Naive thymus-derived CD4-positive, alpha-beta T cell (primary cell): Measurements from ENCODE around the gene FARP1. TPM values are rescaled to one million over a fixed set of nuclear protein-coding genes. Genes with fewer than 3 reads are reported as not detected.

Experiments used
- ATAC-seq: fragments of 150-1000 bp; cut with Tn5 transposase; 2 replicates; pipeline ENCODE4 v1.10.0; 2021; ENCODE audit warnings: mild to moderate bottlenecking, moderate library complexity
- CTCF ChIA-PET: fragments of 350-600 bp; sonication (Branson Sonifier 250); formaldehyde crosslinking; loops from one replicate; lab custom pipeline; 2021; ENCODE audit warnings: antibody characterized with exemption; lab: Charles Lee
- POLR2A ChIA-PET: fragments of 350-600 bp; sonication (Branson Sonifier 250); formaldehyde crosslinking; loops from one replicate; lab custom pipeline; 2021; ENCODE audit warnings: antibody characterized with exemption, inconsistent platforms; lab: Charles Lee
- DNase-seq, 9 donors: peaks; one replicate each; pipeline versions ENCODE4 v3.0.0 to v3.0.0-alpha.2; 2020 to 2022; ENCODE audit warnings: mixed read lengths in 1 of 9
- H3K27ac ChIP-seq: one replicate; pipeline ENCODE4 v1.7.0; 2013; ENCODE audit warnings: mild to moderate bottlenecking, low read depth, low read length, moderate library complexity
- H3K27me3 ChIP-seq, 2 donors: one replicate each; pipeline ENCODE4 v1.7.0; 2013; ENCODE audit warnings: low read length in 2 of 2, mild to moderate bottlenecking in 2 of 2, moderate library complexity in 2 of 2; ENCODE audit not compliant: control insufficient read depth in 2 of 2, insufficient read depth in 2 of 2
- H3K36me3 ChIP-seq, 3 experiments: 1 replicate in 2 of 3; 2 replicates in 1 of 3; pipeline ENCODE4 v1.7.0; 2013; ENCODE audit warnings: low read length in 3 of 3, mild to moderate bottlenecking in 3 of 3, moderate library complexity in 1 of 3; ENCODE audit not compliant: insufficient read depth in 3 of 3, control insufficient read depth in 2 of 3
- H3K4me1 ChIP-seq, 2 donors: one replicate each; pipeline ENCODE4 v1.7.0; 2013; ENCODE audit warnings: low read length in 2 of 2, mild to moderate bottlenecking in 2 of 2, moderate library complexity in 1 of 2; ENCODE audit not compliant: control insufficient read depth in 2 of 2, insufficient read depth in 2 of 2
- H3K4me3 ChIP-seq: 2 replicates; pipeline ENCODE4 v1.7.0; 2013; ENCODE audit warnings: mild to moderate bottlenecking, low read length
- H3K9me3 ChIP-seq, 3 experiments: 1 replicate in 2 of 3; 2 replicates in 1 of 3; pipeline ENCODE4 v1.7.0; 2013; ENCODE audit warnings: low read length in 3 of 3; ENCODE audit not compliant: control insufficient read depth in 2 of 3
- H3K27ac Mint-ChIP-seq, 9 donors: one replicate each; pipeline ENCODE4 v1.8.0; 2020 to 2022; ENCODE audit warnings: mixed read lengths in 9 of 9, mild to moderate bottlenecking in 8 of 9, moderate library complexity in 5 of 9, inconsistent platforms in 2 of 9
- H3K27me3 Mint-ChIP-seq, 5 donors: one replicate each; pipeline ENCODE4 v1.8.0; 2021 to 2022; ENCODE audit warnings: mixed read lengths in 5 of 5, mild to moderate bottlenecking in 1 of 5
- H3K36me3 Mint-ChIP-seq, 5 donors: one replicate each; pipeline ENCODE4 v1.8.0; 2020 to 2022; ENCODE audit warnings: mixed read lengths in 5 of 5, mild to moderate bottlenecking in 3 of 5, inconsistent platforms in 1 of 5
- H3K4me1 Mint-ChIP-seq, 7 donors: one replicate each; pipeline ENCODE4 v1.8.0; 2020 to 2022; ENCODE audit warnings: mixed read lengths in 7 of 7, mild to moderate bottlenecking in 3 of 7, inconsistent platforms in 1 of 7
- H3K4me3 Mint-ChIP-seq, 10 donors: one replicate each; pipeline ENCODE4 v1.8.0; 2020 to 2022; ENCODE audit warnings: mild to moderate bottlenecking in 10 of 10, mixed read lengths in 10 of 10, moderate library complexity in 6 of 10, inconsistent platforms in 2 of 10
- H3K9me3 Mint-ChIP-seq, 11 donors: one replicate each; pipeline ENCODE4 v1.8.0; 2020 to 2022; ENCODE audit warnings: mixed read lengths in 11 of 11, mild to moderate bottlenecking in 4 of 11, inconsistent platforms in 1 of 11, moderate library complexity in 1 of 11
- intact Hi-C, 2 donors: fragments of 100-400 bp; cut with micrococcal nuclease; formaldehyde crosslinking; loops; one replicate each; pipeline ENCODE4 v1.15.1; 2023
- polyA plus RNA-seq, 2 donors: library from polyadenylated mRNA; unstranded; fragments of 300-500 nt; fragmentation: Illumina TruSeq; gene quantifications; one replicate each; pipeline ENCODE4 v1.2.3, GENCODE V29; 2021
- total RNA-seq, 6 experiments: library from RNA in 5 of 6; stranded (reverse) in 5 of 6; gene quantifications; 1 replicate in 5 of 6; 2 replicates in 1 of 6; pipeline ENCODE4 v1.2.3 and lab custom pipeline; 2021 to 2026

Gene FARP1
- total and polyA plus RNA-seq, 7 experiments from 2014 or later, result 0.19 to 1.1 (median 0.60) TPM

DNA sequence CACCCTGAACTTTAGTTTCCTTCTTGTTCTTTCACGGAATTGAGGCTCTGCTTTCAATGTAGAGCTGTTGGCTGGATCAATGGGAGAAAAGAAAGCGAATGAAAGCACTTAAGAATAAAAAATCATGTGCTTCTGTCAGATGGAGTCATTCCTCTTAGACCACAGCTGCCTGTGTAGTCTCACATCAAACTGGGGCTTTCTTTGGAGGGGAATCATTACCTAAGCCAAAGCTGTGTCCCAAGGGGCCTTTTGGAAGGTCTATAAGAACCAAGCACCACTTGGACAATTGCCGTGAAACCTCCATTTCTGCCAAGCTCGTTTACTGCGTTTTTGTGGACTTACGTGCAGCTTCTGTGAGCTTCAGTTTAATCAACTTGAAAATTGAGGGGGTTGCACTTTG lies 78.3 kb downstream of the FARP1 start:
- Mint-ChIP-seq H3K4me3 (no peak overlapping the region), H3K36me3 (no peaks in the 10 kb centered on the region), H3K4me1 (no peaks in the 10 kb centered on the region), H3K27ac (no peak overlapping the region), H3K27me3 (peaks cover 2 to 22% (median 13%) of the 10 kb centered on the region in 5 donors), H3K9me3 (peaks cover 0 to 2% (median 0%) of the 10 kb centered on the region in 11 donors)
- DNase-seq, result no peak
- ATAC-seq, result no peak
- Histone ChIP-seq H3K36me3 (no peaks in the 10 kb centered on the region), H3K4me1 (no peaks in the 10 kb centered on the region), H3K27ac (no peak overlapping the region), H3K4me3 (no peak overlapping the region), H3K9me3 (no peaks in the 10 kb centered on the region), H3K27me3 (no peaks in the 10 kb centered on the region)
- intact Hi-C loops, result no loop called here
- ChIA-PET POLR2A (no interaction called here), CTCF (no interaction called here)

DNA sequence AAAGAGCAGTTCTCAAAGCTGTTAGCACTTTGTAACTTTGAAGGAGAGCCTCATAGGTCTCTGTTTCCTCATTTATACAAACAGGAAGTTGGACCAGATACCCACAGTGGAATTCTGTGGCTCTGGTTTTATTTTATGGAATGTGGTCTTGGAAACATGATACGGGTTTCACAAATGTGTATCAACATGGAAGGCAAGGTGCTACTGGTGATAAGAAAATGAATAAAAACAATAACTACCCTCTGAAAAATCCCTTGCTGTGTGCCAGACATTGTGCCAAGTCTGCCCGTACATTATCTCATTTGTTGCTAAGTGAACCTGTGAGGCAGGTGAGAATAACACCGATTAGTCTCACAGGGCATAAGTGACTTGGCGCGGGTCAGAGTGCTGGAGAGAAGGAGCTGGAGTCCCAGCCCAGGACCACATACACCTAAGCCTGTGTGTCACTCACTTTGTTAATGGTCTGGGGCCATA lies 79.2 kb downstream of the FARP1 start:
- ATAC-seq (no peak), DNase-seq (no peak)
- intact Hi-C loops, result no loop called here
- Histone ChIP-seq H3K36me3 (no peaks in the 10 kb centered on the region), H3K4me3 (no peak overlapping the region), H3K27me3 (no peaks in the 10 kb centered on the region), H3K4me1 (no peaks in the 10 kb centered on the region), H3K27ac (no peak overlapping the region), H3K9me3 (no peaks in the 10 kb centered on the region)
- Mint-ChIP-seq H3K27me3 (peaks cover 2 to 18% (median 7%) of the 10 kb centered on the region in 5 donors), H3K27ac (no peak overlapping the region), H3K4me3 (no peak overlapping the region), H3K36me3 (no peaks in the 10 kb centered on the region), H3K9me3 (peaks cover 0 to 5% (median 0%) of the 10 kb centered on the region in 11 donors), H3K4me1 (no peaks in the 10 kb centered on the region)
- POLR2A ChIA-PET, result no interaction called here
- CTCF ChIA-PET, result no interaction called here

DNA sequence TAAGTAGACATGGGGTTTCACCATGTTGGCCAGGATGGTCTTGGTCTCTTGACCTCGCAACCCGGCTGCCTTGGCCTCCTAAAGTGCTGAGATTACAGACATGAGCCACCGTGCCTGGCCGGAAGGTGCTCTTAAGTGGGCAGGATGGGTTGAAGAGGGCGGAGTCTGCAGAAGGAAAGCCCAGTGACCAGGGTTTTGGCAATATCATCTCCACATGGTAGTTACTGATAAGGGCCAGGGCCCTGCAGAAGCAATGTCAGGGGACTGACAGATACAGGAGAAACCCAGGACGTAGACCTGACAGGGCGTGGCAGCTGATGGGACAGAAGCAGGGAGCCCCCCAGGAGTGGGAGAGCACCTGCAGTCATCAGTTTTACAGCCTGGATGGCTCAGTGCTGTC lies 79.9 kb downstream of the FARP1 start:
- Histone ChIP-seq H3K27me3 (no peaks in the 10 kb centered on the region), H3K9me3 (no peaks in the 10 kb centered on the region), H3K4me3 (no peak overlapping the region), H3K36me3 (no peaks in the 10 kb centered on the region), H3K4me1 (no peaks in the 10 kb centered on the region), H3K27ac (no peak overlapping the region)
- H3K36me3 Mint-ChIP-seq, result no peaks in the 10 kb centered on the region
- intact Hi-C loops, result no loop called here
- ChIA-PET CTCF (no interaction called here), POLR2A (no interaction called here)
- H3K4me1 Mint-ChIP-seq, result no peaks in the 10 kb centered on the region
- no peak overlapping the region for H3K27ac Mint-ChIP-seq
- no peak overlapping the region for H3K4me3 Mint-ChIP-seq
- peaks cover 2 to 18% (median 7%) of the 10 kb centered on the region in 5 donors for H3K27me3 Mint-ChIP-seq
- no peak for DNase-seq
- peaks cover 0 to 5% (median 0%) of the 10 kb centered on the region in 11 donors for H3K9me3 Mint-ChIP-seq
- ATAC-seq, result no peak

DNA sequence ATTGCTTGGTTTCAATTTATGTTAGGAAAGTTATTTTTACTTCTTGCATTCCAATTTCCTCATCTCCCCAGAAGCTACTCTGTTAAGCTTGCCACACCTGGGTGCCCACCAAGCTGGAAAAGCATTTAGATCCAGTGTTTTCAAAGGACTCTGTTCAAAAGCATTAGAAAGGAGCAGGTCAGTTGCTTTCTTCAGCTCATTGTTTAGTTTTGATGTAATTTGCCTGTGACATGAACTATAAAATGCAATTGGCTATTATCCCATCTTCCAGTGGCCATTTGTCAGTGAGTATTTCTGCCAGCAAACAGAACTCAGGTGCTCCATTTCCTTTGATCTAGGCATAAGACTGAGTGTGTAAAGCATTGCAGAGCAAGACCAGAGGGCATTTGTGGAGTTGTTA lies 80.8 kb downstream of the FARP1 start:
- Mint-ChIP-seq H3K9me3 (peaks cover 0 to 5% (median 0%) of the 10 kb centered on the region in 11 donors), H3K4me3 (no peak overlapping the region), H3K27me3 (peaks cover 2 to 10% (median 5%) of the 10 kb centered on the region in 5 donors), H3K36me3 (no peaks in the 10 kb centered on the region), H3K4me1 (no peaks in the 10 kb centered on the region), H3K27ac (no peak overlapping the region)
- CTCF ChIA-PET, result no interaction called here
- Histone ChIP-seq H3K27ac (no peak overlapping the region), H3K4me3 (no peak overlapping the region), H3K9me3 (no peaks in the 10 kb centered on the region), H3K4me1 (no peaks in the 10 kb centered on the region), H3K36me3 (no peaks in the 10 kb centered on the region), H3K27me3 (no peaks in the 10 kb centered on the region)
- DNase-seq (no peak), ATAC-seq (no peak)
- intact Hi-C loops, result no loop called here
- POLR2A ChIA-PET, result no interaction called here

DNA sequence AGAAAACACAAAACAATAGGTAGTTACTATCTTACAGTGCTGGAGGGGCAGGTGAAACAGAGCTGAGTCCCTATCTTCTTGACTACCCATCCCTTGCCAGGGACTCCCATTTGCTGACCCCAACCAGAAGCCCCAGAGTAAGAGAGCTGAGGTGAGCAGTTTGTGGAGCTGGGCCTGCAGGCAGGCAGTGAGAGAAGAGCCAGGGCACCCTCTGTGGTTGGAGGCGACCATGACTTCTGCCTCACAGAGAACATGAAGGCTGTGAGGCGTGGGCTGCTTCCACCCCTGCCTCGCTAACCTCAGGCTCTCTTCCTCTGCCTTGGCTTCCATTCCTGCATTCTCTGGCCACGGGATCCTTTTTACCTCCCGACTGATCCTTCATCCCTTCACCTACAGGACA lies 81.7 kb downstream of the FARP1 start:
- Histone ChIP-seq H3K4me3 (no peak overlapping the region), H3K9me3 (no peaks in the 10 kb centered on the region), H3K27ac (no peak overlapping the region), H3K27me3 (no peaks in the 10 kb centered on the region), H3K36me3 (no peaks in the 10 kb centered on the region), H3K4me1 (no peaks in the 10 kb centered on the region)
- Mint-ChIP-seq H3K4me3 (no peak overlapping the region), H3K9me3 (peaks cover 0 to 5% (median 0%) of the 10 kb centered on the region in 11 donors), H3K27ac (no peak overlapping the region), H3K27me3 (peaks cover 2 to 10% (median 4%) of the 10 kb centered on the region in 5 donors), H3K36me3 (no peaks in the 10 kb centered on the region), H3K4me1 (no peaks in the 10 kb centered on the region)
- intact Hi-C loops, result no loop called here
- no peak for DNase-seq
- ATAC-seq, result no peak
- ChIA-PET CTCF (no interaction called here), POLR2A (no interaction called here)

DNA sequence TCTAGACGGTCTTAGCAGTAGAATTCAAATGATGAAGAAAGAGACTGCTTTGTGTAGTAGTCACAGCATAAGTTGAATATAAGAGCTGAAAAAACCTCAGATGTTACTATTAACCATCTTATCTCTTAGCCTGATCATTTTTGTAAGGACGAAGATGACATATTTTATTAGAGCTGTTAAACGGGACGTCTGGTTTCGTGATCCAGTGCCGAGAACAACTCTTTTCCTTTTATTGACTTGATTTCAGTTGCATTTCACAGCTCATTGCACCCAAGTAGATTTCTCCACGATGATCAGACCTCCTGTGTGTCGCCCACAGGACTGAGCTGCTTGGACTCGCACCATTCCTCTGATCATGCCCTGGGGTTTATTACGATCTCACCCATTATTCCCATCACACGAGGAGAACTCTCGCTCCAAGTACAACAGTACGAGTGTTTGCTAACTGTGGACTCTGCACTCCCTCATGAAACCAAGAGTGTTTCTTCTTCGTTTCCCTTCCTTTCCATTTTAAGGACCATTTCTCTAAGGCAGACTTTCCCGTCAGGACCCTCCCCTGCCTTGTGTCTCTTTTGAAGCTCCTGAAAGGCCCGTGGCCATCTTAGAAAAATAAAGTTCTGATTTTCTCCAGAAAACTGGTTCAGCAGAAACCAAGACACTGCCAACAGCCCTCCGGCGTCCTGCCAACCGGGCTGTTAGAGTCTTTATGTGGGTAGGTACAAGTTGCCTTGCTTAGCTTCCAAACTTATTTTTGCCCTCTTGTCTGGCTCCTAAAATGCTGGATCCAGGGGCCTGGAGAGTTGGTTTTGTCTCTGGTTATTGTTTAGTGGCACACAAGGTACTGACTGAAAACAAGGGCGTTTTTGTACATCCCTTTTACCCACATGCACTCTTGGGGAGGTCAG lies 82.4 kb downstream of the FARP1 start:
- Mint-ChIP-seq H3K4me1 (no peaks in the 10 kb centered on the region), H3K27me3 (peaks cover 0 to 7% (median 4%) of the 10 kb centered on the region in 5 donors), H3K4me3 (no peak overlapping the region), H3K36me3 (no peaks in the 10 kb centered on the region), H3K27ac (no peak overlapping the region), H3K9me3 (peaks cover 0 to 5% (median 0%) of the 10 kb centered on the region in 11 donors)
- no peaks in the 10 kb centered on the region for H3K9me3 ChIP-seq
- H3K36me3 ChIP-seq, result no peaks in the 10 kb centered on the region
- H3K27ac ChIP-seq, result no peak overlapping the region
- H3K4me3 ChIP-seq, result no peak overlapping the region
- ATAC-seq, result no peak
- DNase-seq, result no peak
- H3K4me1 ChIP-seq, result no peaks in the 10 kb centered on the region
- ChIA-PET POLR2A (no interaction called here), CTCF (no interaction called here)
- no peaks in the 10 kb centered on the region for H3K27me3 ChIP-seq
- intact Hi-C loops, result no loop called here

DNA sequence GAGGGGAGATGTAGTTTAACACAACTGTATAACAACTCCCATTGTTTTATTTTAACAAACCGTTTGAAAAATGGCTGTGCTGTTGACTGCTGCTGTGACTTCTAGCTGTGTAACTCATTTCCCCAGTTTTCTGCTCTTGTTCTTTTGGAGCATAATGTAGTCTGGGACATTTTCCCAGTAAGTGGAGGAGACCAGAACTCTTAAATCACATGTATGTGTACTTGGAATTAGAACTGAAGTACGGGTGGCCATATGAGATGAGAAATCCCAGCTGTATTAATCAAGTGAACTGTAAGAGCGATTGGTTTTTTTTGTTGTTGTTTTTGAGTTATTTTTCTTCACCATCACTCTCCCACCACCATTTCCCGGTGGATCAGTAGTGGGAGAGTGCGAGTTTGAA lies 83.6 kb downstream of the FARP1 start:
- Mint-ChIP-seq H3K36me3 (no peaks in the 10 kb centered on the region), H3K9me3 (peaks cover 0 to 10% (median 3%) of the 10 kb centered on the region in 11 donors)
- intact Hi-C loops, result no loop called here

More for the DNA sequence above, 83.6 kb downstream of the FARP1 start:
- Mint-ChIP-seq H3K27me3 (peaks cover 0 to 7% (median 4%) of the 10 kb centered on the region in 5 donors), H3K4me1 (no peaks in the 10 kb centered on the region), H3K4me3 (no peak overlapping the region), H3K27ac (no peak overlapping the region)
- no peaks in the 10 kb centered on the region for H3K9me3 ChIP-seq
- no peaks in the 10 kb centered on the region for H3K4me1 ChIP-seq
- CTCF ChIA-PET, result no interaction called here
- no peaks in the 10 kb centered on the region for H3K27me3 ChIP-seq
- no peak overlapping the region for H3K4me3 ChIP-seq
- H3K27ac ChIP-seq, result no peak overlapping the region
- ATAC-seq, result no peak
- H3K36me3 ChIP-seq, result no peaks in the 10 kb centered on the region
- DNase-seq, result no peak
- POLR2A ChIA-PET, result no interaction called here
